Medulla oblongata (tissue), 1 donor: Measurements from ENCODE around the gene PRRT4.

Source experiments
- DNase-seq: peaks from one replicate; pipeline ENCODE4 v3.0.0-alpha.2; 2015; ENCODE audit errors: extremely low spot score

Gene PRRT4

GRCh38 chr7:128361411-128362379 is at the start of gene PRRT4:
PRRT4 (minus strand) TSS chr7:128361690.
- no peak for DNase-seq

DNA sequence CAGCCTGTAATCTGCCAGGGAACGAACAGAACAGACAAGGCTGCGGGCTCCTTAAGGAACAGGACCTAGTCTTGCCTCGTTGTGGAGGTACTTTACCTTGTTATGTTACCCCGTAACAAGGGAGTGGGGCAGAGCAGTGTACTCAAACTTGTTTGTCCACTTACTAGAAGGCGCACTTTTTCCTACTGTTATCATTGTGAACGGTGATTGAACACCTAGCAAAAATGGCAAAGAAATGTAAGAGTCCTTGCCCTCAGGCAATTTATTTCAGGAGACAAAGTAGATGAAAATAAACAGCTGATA is 48.9 kb upstream of the PRRT4 start:
- DNase-seq, result no peak

GRCh38 chr7:128409596-128410450 is 48.3 kb upstream of the PRRT4 start, which contains the start of gene IMPDH1:
IMPDH1 (minus strand) TSS chr7:128409982; CDS start chr7:128409901, 81 bp downstream.
- DNase-seq, result peak; percentile 80

DNA sequence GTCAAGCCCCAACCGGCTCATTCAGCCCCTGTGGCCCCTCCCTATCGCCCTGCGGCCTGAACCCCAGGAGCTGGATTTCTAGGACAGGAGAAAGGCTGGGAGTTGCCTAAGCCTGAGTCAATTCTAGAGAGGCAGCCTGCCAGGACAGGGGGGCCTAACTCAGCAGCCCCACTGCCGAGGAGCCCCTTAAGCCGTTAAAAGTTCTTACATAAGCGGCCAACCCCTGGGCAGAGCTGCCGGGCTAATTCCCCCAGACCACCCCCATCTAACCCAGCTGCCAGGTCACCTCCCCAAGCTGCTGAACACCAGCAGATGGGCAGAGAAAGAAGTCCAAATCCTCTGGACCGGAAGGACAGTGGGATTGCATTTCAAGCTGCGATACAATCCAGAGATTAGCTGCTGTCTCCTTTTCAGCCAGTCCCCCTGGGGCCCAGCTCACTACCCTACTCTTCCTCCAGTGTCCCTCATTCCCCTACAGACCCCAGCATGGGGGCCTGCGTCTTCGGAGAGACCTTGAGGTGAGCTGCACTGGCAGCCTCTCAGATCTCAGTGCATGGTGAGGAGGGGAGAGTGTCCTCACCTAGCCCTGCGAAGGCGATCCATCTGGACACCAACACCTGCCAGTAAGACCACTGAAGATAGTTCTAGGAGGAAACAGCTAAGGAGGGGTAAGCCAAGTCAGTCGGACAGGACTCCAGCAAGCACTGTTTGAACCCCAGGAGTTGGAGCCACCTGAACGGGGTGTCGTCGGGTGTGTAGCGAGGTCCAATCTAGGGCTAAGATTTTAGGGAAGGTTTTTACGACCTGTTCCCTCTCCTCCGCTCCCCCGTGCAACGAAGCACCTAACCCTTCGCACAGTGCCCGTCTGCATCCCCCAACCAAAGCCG is 47.5 kb upstream of the PRRT4 start:
- DNase-seq, result no peak

DNA sequence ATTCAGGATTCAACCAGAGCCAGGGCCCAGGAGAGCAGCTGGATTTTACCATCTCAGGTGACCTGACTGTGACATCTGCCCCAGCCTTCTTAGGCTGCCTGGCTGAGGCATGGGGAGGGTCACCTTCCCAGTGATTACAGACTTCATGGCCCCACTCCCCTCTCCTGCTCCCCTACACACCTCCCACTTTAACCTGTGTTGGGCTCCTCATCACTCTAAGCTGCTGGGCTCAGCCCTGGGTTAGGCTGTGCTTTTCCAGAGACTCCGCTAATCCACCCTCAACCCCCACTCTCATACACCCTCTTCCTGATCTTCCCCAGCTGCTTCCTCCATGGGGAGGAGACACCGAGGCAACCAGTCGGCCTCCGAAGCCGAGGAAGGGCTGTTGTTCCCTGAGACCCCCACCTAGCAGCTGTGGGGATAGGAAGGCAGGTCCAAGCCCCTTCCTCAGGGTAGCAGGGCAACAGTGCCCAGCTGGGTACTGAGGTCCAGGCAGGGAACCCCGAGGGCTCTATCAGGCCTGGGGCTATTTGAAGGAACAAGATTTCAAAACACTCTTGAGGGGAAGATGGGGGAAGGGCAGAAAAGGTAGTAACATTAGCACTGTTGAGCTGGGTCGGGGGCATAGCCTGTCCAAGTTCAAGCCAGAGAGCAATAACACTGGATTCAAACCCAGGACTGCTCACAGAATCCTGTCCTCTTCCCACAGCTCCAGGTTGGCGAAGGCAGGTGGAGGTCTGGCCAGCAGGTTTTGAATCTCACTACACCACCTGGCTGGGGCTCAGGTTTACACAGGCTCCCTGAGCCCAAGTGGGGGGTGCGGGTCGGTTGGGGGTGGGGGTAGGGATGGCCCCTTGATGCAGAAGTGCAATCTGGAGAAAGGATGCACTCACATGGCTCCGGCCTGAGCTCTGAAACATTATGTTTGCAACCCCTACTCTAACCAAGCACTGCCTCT is 46.5 kb upstream of the PRRT4 start:
- no peak for DNase-seq

DNA sequence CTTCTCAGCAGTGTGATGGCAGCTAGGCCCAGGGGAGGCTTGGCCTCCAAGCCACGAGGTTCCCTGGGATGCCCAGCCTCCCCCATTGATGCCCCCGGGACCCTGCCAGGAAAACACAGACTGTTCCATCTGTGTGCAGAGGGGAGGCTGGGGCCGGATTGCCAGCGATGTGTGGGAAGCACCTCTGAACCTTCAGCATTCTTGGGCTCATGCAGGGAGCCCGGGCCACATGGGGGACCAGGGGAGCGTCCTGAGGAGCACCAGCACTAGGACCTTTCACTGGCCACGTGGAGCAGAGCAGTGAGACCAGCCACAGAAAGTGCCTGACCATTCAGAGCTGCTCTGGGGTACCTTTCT is 45.7 kb upstream of the PRRT4 start:
- DNase-seq, result no peak

- no peak for DNase-seq
Measured at GRCh38 chr7:128406314-128407232, 45.1 kb upstream of the PRRT4 start.

DNA sequence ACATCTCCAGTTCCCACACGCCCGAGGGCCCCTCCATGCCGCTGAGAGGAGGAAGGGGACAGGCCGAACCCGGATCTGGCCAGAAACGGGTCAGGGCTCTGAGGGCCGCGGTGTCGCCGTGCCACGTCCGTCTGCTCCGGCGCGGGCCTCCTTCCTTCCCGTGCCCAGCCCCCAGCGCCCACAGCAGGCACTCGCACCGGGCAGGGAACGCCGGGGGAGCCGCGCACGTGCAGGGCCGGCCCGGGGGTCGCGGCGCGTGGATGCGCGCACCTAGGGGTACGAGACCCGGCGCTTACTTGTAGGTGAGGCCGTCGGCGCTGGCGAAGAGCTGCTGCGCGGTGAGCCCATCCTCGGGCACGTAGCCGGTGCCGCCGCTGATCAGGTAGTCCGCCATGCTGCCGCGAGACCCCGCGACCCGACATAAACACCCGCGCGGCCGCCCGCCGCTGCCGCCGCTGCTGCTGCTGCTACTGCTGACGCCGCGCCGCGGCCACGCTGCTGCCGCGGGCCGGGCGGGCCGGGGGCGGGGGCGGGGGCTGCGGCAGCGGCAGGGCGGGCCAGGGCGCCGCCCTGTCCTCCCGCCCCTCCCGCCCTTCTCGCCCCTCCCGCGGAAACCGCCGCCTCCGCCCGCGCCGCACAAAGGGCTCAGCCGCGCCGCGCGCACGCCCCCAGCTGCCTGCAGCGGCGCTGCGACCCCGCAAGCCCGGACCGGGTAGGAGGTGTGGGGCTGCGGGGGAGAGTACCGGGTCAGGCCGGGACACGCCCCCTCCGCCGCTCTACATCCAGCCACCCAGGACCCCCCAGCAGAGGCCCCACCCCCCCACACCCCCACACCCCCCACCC is 44.2 kb upstream of the PRRT4 start:
- no peak for DNase-seq

- DNase-seq, result peak; percentile 34
Measured at GRCh38 chr7:128404886-128405470, 43.5 kb upstream of the PRRT4 start.

GRCh38 chr7:128404143-128404681 is 42.7 kb upstream of the PRRT4 start:
- DNase-seq, result no peak

GRCh38 chr7:128403676-128404075 is 42.2 kb upstream of the PRRT4 start:
- no peak for DNase-seq

- no peak for DNase-seq
Measured at GRCh38 chr7:128402356-128402755, 40.9 kb upstream of the PRRT4 start.

DNA sequence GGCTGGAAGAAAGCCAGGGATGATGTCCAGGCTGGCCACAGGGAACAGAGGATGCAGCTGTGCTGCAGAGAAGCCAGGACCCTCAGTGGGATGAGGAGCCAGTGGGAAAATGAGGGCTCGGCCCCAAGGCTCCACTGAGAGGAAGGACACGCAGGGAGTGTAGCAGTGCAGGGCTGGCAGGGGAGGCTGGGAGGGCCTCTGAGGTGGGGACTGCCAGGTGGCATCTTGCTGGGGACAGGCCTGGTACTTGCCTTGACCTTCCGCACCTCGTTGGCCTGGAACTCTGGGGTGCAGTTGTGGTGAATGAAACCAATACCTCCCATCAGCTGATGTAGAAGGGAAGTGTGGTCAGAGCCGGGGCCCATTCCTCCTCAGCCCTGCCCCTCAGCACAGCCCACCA is 39.1 kb upstream of the PRRT4 start:
- DNase-seq, result no peak

GRCh38 chr7:128399991-128400390 is 38.5 kb upstream of the PRRT4 start:
- no peak for DNase-seq

GRCh38 chr7:128398841-128399135 is 37.3 kb upstream of the PRRT4 start:
- DNase-seq, result no peak

DNA sequence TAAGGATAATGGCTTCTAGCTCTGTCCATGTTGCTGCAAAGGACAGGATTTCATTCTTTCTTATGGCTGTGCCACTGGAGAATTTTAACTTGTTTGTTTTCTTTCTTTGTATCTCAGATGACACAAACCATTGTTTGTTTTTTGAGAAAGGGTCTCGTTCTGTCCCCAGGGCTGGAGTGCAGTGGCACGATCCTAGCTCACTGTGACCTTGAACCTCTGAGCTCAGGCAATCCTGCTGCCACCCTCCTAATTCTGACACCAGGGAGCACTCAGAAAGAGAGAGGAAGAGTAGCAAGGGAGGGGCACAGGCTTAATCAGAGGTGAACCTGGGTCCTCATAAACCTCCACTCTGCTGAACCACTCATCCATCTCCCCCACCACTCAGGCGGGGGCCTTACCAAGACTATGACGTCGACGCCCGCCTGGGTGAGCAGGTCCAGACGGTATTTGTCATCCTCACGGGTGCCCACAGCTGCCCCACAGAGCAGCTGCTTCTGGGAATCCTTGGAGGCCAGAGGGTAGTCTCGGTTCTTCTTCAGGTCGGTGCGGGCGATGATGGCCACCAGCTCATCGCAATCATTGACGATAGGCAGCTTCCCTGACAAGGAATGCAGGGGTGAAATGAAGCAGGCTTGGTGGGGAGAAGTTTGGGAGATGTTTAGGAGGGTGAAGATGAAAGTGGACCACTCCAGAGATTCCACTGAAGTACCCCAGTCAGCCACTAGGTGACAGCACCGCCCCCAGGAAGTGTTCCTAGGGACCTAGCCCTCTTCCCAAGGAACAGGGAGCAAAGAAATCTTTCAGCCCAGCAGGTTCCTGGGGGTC is 36.7 kb upstream of the PRRT4 start:
- DNase-seq, result peak; percentile 59

DNA sequence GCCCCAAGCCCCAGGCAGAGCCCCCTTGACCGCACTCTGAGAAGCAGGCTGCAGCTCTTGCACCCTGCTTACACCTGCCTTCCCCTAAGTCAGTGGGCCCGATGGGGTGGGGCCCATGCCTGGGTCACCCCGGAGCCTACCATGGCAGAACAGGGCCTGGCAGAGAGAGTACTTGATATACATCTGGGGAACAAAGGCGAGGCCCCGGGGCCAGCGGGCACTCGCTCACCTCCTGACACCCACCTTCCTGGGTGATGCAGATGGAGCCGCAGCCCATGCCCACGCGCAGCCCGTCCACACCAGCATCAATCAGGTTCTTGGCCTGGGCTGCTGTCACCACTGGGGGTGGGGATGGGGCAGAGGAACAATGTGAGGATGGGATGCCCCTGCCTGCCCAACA is 34.9 kb upstream of the PRRT4 start:
- no peak for DNase-seq
